ENCODE results near the gene GNG8. TPM values are rescaled to one million over a fixed set of nuclear protein-coding genes. Genes with fewer than 3 reads are reported as not detected.

GNG8 gene
- total RNA-seq, 1 donor from 2014 or later = 13.3 TPM

DNA sequence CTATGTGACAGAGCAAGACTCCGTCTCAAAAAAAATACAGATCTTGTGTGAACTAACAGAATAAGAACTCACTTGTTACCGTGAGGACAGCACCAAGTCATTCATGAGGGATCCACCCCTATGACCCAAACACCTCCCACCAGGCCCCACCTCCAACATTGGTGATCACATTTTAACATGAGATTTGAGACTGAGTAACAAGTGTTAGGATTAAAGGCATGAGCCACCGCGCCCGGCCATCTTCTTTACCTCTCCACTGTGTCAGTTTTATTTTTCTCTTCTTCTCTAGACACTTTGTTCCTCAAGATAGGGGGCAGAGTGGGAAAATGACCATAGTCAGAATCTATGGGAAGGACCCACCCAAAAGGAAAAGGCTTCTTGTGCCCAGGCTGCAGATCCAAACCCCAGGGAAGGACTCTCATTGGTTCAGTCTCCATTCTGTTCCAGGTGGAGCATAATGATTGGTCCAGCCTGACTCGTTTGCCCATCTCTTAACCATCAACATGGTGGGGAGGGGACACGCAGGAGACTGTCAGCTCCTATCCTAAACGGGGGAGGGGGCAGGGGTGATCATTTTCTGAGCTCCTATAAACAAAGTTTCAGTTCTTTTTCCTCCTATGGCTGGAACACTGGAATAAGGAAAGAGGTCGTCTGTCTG lies 36.2 kb downstream of the GNG8 start:
- Mint-ChIP-seq H3K27me3 (no peaks in the 10 kb centered on the region), H3K4me1 (peaks cover 18% of the 10 kb centered on the region), H3K27ac (peak overlapping the region; percentile 100), H3K36me3 (ENCODE audit: low read depth) (peaks cover 23% of the 10 kb centered on the region), H3K4me3 (peak overlapping the region; percentile 97), H3K9me3 (peaks cover 16% of the 10 kb centered on the region)
- intact Hi-C loops (cut with micrococcal nuclease) = loop anchor here (2.0 to 5.0 kb wide), 3 partner anchors 73 to 697 kb away; partner anchors contain the start of genes MYPOP and ZC3H4
- no peak for DNase-seq

DNA sequence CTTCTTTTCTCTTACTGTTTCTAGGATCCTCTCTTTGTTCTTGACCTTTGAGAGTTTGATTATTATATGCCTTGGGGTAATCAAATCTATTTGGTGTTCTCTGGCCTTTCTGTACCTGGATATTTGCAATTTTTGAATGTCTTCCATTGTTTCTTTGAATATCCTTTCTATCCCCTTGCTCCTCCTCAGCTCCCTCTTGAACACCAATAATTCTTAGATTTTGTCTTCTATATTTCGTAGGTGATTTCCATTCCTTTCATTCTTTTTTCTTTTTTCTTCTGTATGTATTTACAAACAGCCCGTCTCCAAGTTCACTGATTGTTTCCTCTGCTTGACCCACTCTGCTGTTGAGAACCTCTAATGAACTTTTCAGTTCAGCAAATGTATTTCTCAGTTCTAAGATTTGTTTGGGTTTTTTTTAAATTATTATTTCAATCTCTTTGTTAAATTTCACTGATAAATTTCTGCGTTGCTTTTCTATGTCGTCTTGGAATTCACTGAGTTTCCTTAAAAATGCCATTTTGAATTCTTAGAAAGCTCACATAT lies 37.6 kb downstream of the GNG8 start:
- H3K4me3 Mint-ChIP-seq = no peak overlapping the region
- intact Hi-C loops (cut with micrococcal nuclease) = no loop called here
- DNase-seq = no peak
- H3K9me3 Mint-ChIP-seq = peaks cover 16% of the 10 kb centered on the region
- H3K27ac Mint-ChIP-seq = no peak overlapping the region
- no peaks in the 10 kb centered on the region for H3K27me3 Mint-ChIP-seq
- H3K4me1 Mint-ChIP-seq = peaks cover 16% of the 10 kb centered on the region
- H3K36me3 Mint-ChIP-seq (ENCODE audit: low read depth) = peaks cover 21% of the 10 kb centered on the region

DNA sequence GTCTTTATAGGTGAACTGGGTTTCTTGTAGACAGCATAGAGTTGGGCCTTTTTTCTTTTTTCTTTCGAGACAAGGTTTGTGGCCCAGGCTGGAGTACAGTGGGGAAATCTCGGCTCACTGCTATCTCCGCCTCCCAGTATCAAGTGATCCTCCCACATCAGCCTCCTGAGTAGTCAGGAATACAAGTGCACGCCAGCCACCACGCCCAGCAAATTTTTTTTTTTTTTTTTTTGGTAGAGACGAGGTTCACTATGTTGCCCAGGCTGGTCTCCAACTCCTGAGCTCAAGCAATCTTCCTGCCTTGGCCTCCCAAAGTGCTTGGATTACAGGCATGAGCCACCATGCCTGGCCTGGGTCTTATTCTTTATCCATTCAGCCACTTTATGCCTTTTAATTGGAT lies 40.0 kb downstream of the GNG8 start:
- Mint-ChIP-seq H3K27ac (no peak overlapping the region), H3K4me3 (no peak overlapping the region), H3K27me3 (peaks cover 3% of the 10 kb centered on the region), H3K9me3 (peaks cover 16% of the 10 kb centered on the region), H3K4me1 (peaks cover 8% of the 10 kb centered on the region), H3K36me3 (ENCODE audit: low read depth) (peaks cover 7% of the 10 kb centered on the region)
- DNase-seq = no peak
- intact Hi-C loops (cut with micrococcal nuclease) = no loop called here

DNA sequence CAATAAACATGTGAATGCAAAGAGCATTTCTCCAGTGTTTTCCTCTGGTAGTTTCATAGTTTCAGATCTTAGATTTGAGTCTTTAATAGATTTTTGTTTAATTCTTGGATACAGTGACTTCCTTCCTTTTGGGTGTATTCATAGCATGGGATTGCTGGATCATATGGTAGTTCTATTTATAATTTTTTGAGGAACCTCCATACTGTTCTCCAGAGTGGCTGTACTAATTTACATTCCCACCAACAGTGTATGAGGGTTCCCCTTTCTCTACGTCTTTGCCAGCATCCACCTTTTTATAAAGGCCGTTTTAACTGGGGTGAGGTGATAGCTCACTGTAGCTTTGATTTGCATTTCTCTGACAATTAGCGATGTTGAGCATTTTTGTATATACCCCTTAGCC lies 44.1 kb downstream of the GNG8 start:
- no peaks in the 10 kb centered on the region for H3K36me3 Mint-ChIP-seq (ENCODE audit: low read depth)
- peaks cover 14% of the 10 kb centered on the region for H3K27me3 Mint-ChIP-seq
- H3K9me3 Mint-ChIP-seq = peaks cover under 1% of the 10 kb centered on the region
- no peak overlapping the region for H3K4me3 Mint-ChIP-seq
- intact Hi-C loops (cut with micrococcal nuclease) = no loop called here
- no peak for DNase-seq
- no peak overlapping the region for H3K27ac Mint-ChIP-seq
- no peaks in the 10 kb centered on the region for H3K4me1 Mint-ChIP-seq

DNA sequence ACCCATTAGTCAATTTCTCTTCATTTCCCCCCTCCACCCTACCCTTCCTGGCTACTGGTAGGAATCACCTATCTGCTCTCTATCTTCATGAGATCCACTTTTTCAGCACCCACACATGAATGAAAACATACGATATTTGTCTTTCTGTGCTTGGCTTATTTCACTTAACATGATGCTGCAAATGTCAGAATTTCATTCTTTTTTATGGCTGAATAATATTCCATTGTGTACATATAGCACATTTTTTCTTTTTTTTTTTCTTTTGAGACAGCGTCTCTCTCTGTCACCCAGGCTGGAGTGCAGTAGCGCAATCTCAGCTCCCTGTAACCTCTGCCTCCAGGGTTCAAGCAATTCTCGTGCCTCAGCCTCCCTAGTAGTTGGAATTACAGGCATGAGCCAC lies 44.7 kb downstream of the GNG8 start:
- Mint-ChIP-seq H3K9me3 (peaks cover 3% of the 10 kb centered on the region), H3K4me3 (no peak overlapping the region), H3K4me1 (no peaks in the 10 kb centered on the region), H3K36me3 (ENCODE audit: low read depth) (no peaks in the 10 kb centered on the region), H3K27me3 (peaks cover 17% of the 10 kb centered on the region), H3K27ac (no peak overlapping the region)
- intact Hi-C loops (cut with micrococcal nuclease) = no loop called here
- no peak for DNase-seq

DNA sequence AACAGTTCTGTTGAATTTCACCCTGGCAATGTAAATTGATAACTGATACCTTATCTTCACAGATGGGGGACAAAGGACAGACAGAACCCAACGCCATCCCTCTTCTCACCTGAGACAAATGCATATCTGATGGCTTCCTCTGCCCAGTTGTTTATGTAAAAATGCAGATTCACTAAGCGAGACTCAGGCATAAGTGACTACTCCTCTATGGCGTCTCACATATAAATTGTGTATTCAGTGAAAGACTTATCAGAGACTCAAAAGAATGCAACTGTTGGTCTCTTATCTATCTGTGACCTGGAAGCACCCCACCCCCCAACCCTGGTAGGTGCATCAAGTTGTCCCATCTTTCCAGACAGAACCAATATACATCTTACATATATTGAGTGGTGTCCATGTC lies 48.1 kb downstream of the GNG8 start:
- Mint-ChIP-seq H3K36me3 (ENCODE audit: low read depth) (no peaks in the 10 kb centered on the region), H3K4me1 (peaks cover 3% of the 10 kb centered on the region), H3K4me3 (no peak overlapping the region), H3K27ac (no peak overlapping the region), H3K27me3 (peaks cover 34% of the 10 kb centered on the region), H3K9me3 (peaks cover 3% of the 10 kb centered on the region)
- DNase-seq = no peak
- intact Hi-C loops (cut with micrococcal nuclease) = no loop called here

DNA sequence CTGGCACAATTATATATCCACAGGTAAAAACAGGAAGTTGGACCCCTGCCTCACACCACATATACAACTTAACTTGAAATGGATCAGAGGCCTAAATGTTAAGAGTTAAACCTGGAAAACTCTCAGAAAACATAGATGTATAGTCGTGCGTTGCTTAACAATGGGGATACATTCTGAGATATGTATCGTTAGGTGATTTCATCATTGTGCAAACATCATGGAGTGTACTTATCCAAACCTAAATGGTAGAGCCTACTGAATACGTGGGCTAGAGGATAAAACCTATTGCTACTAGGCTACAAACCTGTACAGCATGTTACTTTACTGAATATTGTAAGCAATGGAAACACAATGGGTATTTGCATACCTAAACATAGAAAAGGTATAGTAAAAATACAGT lies 49.7 kb downstream of the GNG8 start:
- Mint-ChIP-seq H3K9me3 (peaks cover 3% of the 10 kb centered on the region), H3K4me3 (no peak overlapping the region), H3K4me1 (peaks cover 3% of the 10 kb centered on the region), H3K36me3 (ENCODE audit: low read depth) (no peaks in the 10 kb centered on the region), H3K27ac (no peak overlapping the region), H3K27me3 (peaks cover 34% of the 10 kb centered on the region)
- no peak for DNase-seq
- intact Hi-C loops (cut with micrococcal nuclease) = no loop called here

DNA sequence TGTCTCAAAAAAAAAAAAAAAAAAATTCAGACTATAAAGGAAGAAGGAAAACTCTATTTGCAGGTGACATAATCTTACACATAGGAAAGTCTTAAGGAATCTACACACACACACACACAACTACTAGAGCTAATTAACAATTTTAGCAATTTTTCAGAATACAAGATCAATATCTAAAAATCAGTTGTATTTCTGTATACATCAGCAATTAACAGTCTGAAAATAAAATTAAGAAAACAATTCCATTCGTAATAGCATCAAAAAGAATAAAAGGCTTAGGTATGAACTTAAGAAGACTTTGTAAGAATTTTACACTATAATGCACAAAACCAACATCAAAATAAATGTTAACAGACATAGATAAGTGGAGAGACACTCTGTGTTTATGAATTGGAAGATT lies 50.5 kb downstream of the GNG8 start:
- no peak for DNase-seq
- peaks cover 33% of the 10 kb centered on the region for H3K27me3 Mint-ChIP-seq
- peaks cover 3% of the 10 kb centered on the region for H3K9me3 Mint-ChIP-seq
- H3K27ac Mint-ChIP-seq = no peak overlapping the region
- no peak overlapping the region for H3K4me3 Mint-ChIP-seq
- no peaks in the 10 kb centered on the region for H3K36me3 Mint-ChIP-seq (ENCODE audit: low read depth)
- intact Hi-C loops (cut with micrococcal nuclease) = no loop called here
- H3K4me1 Mint-ChIP-seq = peaks cover 3% of the 10 kb centered on the region

Other genes with a start within 250 kb of the GNG8 start
- gene CCDC8, start 222.6 kb downstream of the GNG8 start, total RNA-seq = not detected in 2 replicates
- not detected in 2 replicates for gene PNMA8C, start 207.3 kb downstream of the GNG8 start, total RNA-seq
- not detected in 2 replicates for gene PNMA8A, start 164.6 kb downstream of the GNG8 start, total RNA-seq
- not detected in 2 replicates for gene PNMA8B, start 140.3 kb downstream of the GNG8 start, total RNA-seq
- 477 and 479 TPM in 2 replicates for gene CALM3, start 34.9 kb downstream of the GNG8 start, total RNA-seq
- 194 TPM in 2 replicates for gene PTGIR, start 11.1 kb downstream of the GNG8 start, total RNA-seq
- 3.2 and 3.7 TPM in 2 replicates for gene DACT3, start 25.0 kb upstream of the GNG8 start, total RNA-seq
- 89.1 and 90.5 TPM in 2 replicates for gene PRKD2, start 80.9 kb upstream of the GNG8 start, total RNA-seq
- 20.8 and 21.4 TPM in 2 replicates for gene FKRP, start 109.9 kb upstream of the GNG8 start, total RNA-seq
- 101 and 107 TPM in 2 replicates for gene STRN4, start 110.2 kb upstream of the GNG8 start, total RNA-seq
- gene SLC1A5, start 152.4 kb upstream of the GNG8 start, total RNA-seq = 220 and 224 TPM in 2 replicates
- gene AP2S1, start 214.6 kb upstream of the GNG8 start, total RNA-seq = 100 and 112 TPM in 2 replicates
- 21.9 and 25.6 TPM in 2 replicates for gene ARHGAP35, start 224.8 kb upstream of the GNG8 start, total RNA-seq

Measured in activated CD4-positive, alpha-beta T cell treated with anti-CD3 and anti-CD28 coated beads, Interleukin-2, amount 10 ng/mL, durations not matched to agents 24 days and 14 days (primary cell).